DND-41 (cell line): Measurements from ENCODE around the gene MAST2.

Experiments used
- CTCF ChIP-seq: IDR thresholded peaks from 2 replicates; pipeline ENCODE4 v1.5.1; 2012; ENCODE audit warnings: borderline replicate concordance, low read length, moderate library complexity, mild to moderate bottlenecking; ENCODE audit not compliant: poor library complexity, severe bottlenecking; ENCODE audit errors: extremely low read depth
- EZH2 ChIP-seq: IDR thresholded peaks from 3 replicates; pipeline ENCODE4 v1.6.1; 2012; ENCODE audit warnings: borderline replicate concordance, low read depth, mild to moderate bottlenecking, moderate library complexity, low read length, inconsistent platforms; ENCODE audit not compliant: severe bottlenecking

DNA sequence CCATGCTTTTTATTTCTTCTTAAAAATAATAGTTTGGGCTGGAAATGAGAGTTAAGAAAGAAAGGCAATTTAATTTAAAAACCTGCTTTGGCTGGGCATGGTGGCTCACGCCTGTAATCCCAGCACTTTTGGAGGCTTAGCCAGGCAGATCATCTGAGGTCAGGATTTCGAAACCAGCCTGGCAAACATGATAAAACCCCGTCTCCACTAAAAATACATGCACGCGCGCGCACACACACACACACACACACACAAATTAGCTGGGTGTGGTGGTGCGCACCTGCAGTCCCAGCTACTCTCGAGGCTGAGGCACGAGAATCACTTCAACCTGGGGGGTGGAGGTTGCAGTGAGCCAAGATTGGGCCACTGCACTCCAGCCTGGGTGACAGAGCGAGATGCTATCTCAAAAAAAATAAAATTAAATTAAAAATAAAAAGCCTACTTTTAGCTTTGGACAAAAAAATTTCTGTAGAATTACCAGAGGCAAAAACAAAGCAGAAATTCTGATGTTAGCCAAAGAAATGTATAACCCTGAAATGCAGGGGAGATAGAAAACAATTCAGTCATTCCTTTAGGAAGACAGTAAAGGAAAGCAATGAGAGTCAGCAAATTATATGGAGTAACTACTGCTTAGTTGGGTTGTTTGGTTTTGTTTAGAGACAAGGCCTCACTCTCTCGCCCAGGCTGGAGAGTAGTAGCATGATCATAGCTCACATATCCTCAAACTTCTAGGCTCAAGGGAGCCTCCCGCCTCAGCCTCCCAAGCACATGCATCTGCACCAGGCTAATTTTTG, 37.2 kb upstream of the MAST2 start:
- TF ChIP-seq CTCF = no peak
- TF ChIP-seq EZH2 = no peak
